ENCODE measurements around the gene SERPINB1.

The SERPINB1 gene

GRCh38 chr6:2844008-2844407 is 2.3 kb upstream of the SERPINB1 start:
- no peak for DNase-seq

- no peak for DNase-seq
Measured at GRCh38 chr6:2843138-2843740, 1.6 kb upstream of the SERPINB1 start.

- no peak for DNase-seq
Measured at GRCh38 chr6:2842139-2842552, 483 bp upstream of the SERPINB1 start.

GRCh38 chr6:2840749-2841061 is 958 bp downstream of the SERPINB1 start:
- DNase-seq = no peak

- DNase-seq = no peak
Measured at GRCh38 chr6:2839982-2840748, 1.5 kb downstream of the SERPINB1 start.

GRCh38 chr6:2839195-2839981 is 2.3 kb downstream of the SERPINB1 start:
- no peak for DNase-seq

- no peak for DNase-seq
Measured at GRCh38 chr6:2838251-2838650, 3.4 kb downstream of the SERPINB1 start.

- no peak for DNase-seq
Measured at GRCh38 chr6:2834262-2834661, 7.4 kb downstream of the SERPINB1 start.

GRCh38 chr6:2831392-2831791 is 10.3 kb downstream of the SERPINB1 start:
- DNase-seq = no peak

- DNase-seq = no peak
Measured at GRCh38 chr6:2830183-2830582, 11.5 kb downstream of the SERPINB1 start.

- no peak for DNase-seq
Measured at GRCh38 chr6:2829253-2829652, 12.4 kb downstream of the SERPINB1 start.

GRCh38 chr6:2828629-2829028 is 13.0 kb downstream of the SERPINB1 start:
- DNase-seq = no peak

- no peak for DNase-seq
Measured at GRCh38 chr6:2827142-2827541, 14.5 kb downstream of the SERPINB1 start.

- no peak for DNase-seq
Measured at GRCh38 chr6:2826131-2826530, 15.5 kb downstream of the SERPINB1 start.

- DNase-seq = no peak
Measured at GRCh38 chr6:2823104-2823850, 18.4 kb downstream of the SERPINB1 start.

GRCh38 chr6:2821554-2821953 is 20.1 kb downstream of the SERPINB1 start:
- DNase-seq = no peak

- no peak for DNase-seq
Measured at GRCh38 chr6:2820415-2820814, 21.2 kb downstream of the SERPINB1 start.

- DNase-seq = no peak
Measured at GRCh38 chr6:2819978-2820377, 21.7 kb downstream of the SERPINB1 start.

- no peak for DNase-seq
Measured at GRCh38 chr6:2819115-2819514, 22.5 kb downstream of the SERPINB1 start.

- no peak for DNase-seq
Measured at GRCh38 chr6:2818593-2818992, 23.1 kb downstream of the SERPINB1 start.

- no peak for DNase-seq
Measured at GRCh38 chr6:2817903-2818443, 23.7 kb downstream of the SERPINB1 start.

GRCh38 chr6:2816158-2816557 is 25.5 kb downstream of the SERPINB1 start:
- no peak for DNase-seq

- DNase-seq = no peak
Measured at GRCh38 chr6:2812695-2813094, 29.0 kb downstream of the SERPINB1 start.
